NCI-H2196 treated with DMSO at 0.1 percent for 48 hours (cell line): Measurements from ENCODE around the gene FHL2.

Experiments
- DNase-seq: peaks from one replicate; lab custom pipeline; 2025; ENCODE audit not compliant: unreplicated experiment; lab: John Stamatoyannopoulos, UW

Gene FHL2

GRCh38 chr2:105422801-105423200 is 23.9 kb upstream of the FHL2 start:
- no peak for DNase-seq

- DNase-seq, result no peak
Measured at GRCh38 chr2:105421053-105421452, 22.2 kb upstream of the FHL2 start.

- DNase-seq, result no peak
Measured at GRCh38 chr2:105418522-105418921, 19.7 kb upstream of the FHL2 start.

GRCh38 chr2:105417857-105418436 is 19.1 kb upstream of the FHL2 start:
- no peak for DNase-seq

GRCh38 chr2:105416156-105416555 is 17.3 kb upstream of the FHL2 start:
- no peak for DNase-seq

- DNase-seq, result no peak
Measured at GRCh38 chr2:105415007-105415406, 16.2 kb upstream of the FHL2 start.

- no peak for DNase-seq
Measured at GRCh38 chr2:105413206-105413605, 14.4 kb upstream of the FHL2 start.

GRCh38 chr2:105412584-105412983 is 13.7 kb upstream of the FHL2 start:
- no peak for DNase-seq

GRCh38 chr2:105411720-105412407 is 13.0 kb upstream of the FHL2 start:
- DNase-seq, result no peak

- DNase-seq, result no peak
Measured at GRCh38 chr2:105410554-105410953, 11.7 kb upstream of the FHL2 start.

- no peak for DNase-seq
Measured at GRCh38 chr2:105409717-105410116, 10.9 kb upstream of the FHL2 start.

GRCh38 chr2:105407946-105408743 is 9.3 kb upstream of the FHL2 start:
- no peak for DNase-seq

GRCh38 chr2:105406221-105406620 is 7.4 kb upstream of the FHL2 start:
- DNase-seq, result no peak

- no peak for DNase-seq
Measured at GRCh38 chr2:105405291-105405690, 6.4 kb upstream of the FHL2 start.

- DNase-seq, result no peak
Measured at GRCh38 chr2:105404736-105405135, 5.9 kb upstream of the FHL2 start.

GRCh38 chr2:105403783-105404698 is 5.2 kb upstream of the FHL2 start:
- DNase-seq, result peak; percentile 80

GRCh38 chr2:105403241-105403782 is 4.5 kb upstream of the FHL2 start:
- DNase-seq, result no peak

- no peak for DNase-seq
Measured at GRCh38 chr2:105402809-105403208, 4.0 kb upstream of the FHL2 start.

GRCh38 chr2:105401867-105402266 is 3.0 kb upstream of the FHL2 start:
- no peak for DNase-seq

- DNase-seq, result no peak
Measured at GRCh38 chr2:105400138-105400540, 1.3 kb upstream of the FHL2 start.
